ENCODE data around the gene LTK.

Gene LTK

GRCh38 chr15:41536866-41537265 is 23.2 kb upstream of the LTK start:
- DNase-seq (ENCODE audit: low read depth, low spot score), result no peak
- no peak overlapping the region for H3K4me3 ChIP-seq (ENCODE audit: low read length)

- no peak for DNase-seq (ENCODE audit: low read depth, low spot score)
Observed at GRCh38 chr15:41535544-41535943, 21.9 kb upstream of the LTK start.

GRCh38 chr15:41530363-41530956 is 16.8 kb upstream of the LTK start:
- H3K4me3 ChIP-seq (ENCODE audit: low read length), result no peak overlapping the region
- DNase-seq (ENCODE audit: low read depth, low spot score), result no peak

More at GRCh38 chr15:41535544-41535943, 21.9 kb upstream of the LTK start:
- H3K4me3 ChIP-seq (ENCODE audit: low read length), result no peak overlapping the region

- DNase-seq (ENCODE audit: low read depth, low spot score), result no peak
- no peak overlapping the region for H3K4me3 ChIP-seq (ENCODE audit: low read length)
Observed at GRCh38 chr15:41523097-41523496, 9.5 kb upstream of the LTK start.

GRCh38 chr15:41521614-41522013 is 8.0 kb upstream of the LTK start:
- no peak for DNase-seq (ENCODE audit: low read depth, low spot score)

GRCh38 chr15:41520636-41521035 is 7.0 kb upstream of the LTK start:
- no peak for DNase-seq (ENCODE audit: low read depth, low spot score)
- H3K4me3 ChIP-seq (ENCODE audit: low read length), result no peak overlapping the region

More at GRCh38 chr15:41521614-41522013, 8.0 kb upstream of the LTK start:
- H3K4me3 ChIP-seq (ENCODE audit: low read length), result no peak overlapping the region

GRCh38 chr15:41517895-41518449 is 4.3 kb upstream of the LTK start:
- no peak for DNase-seq (ENCODE audit: low read depth, low spot score)
- H3K4me3 ChIP-seq (ENCODE audit: low read length), result no peak overlapping the region

- DNase-seq (ENCODE audit: low read depth, low spot score), result no peak
- H3K4me3 ChIP-seq (ENCODE audit: low read length), result no peak overlapping the region
Observed at GRCh38 chr15:41512940-41513505, 604 bp downstream of the LTK start.

GRCh38 chr15:41512512-41512939 is 1.1 kb downstream of the LTK start:
- no peak overlapping the region for H3K4me3 ChIP-seq (ENCODE audit: low read length)

GRCh38 chr15:41511899-41512369 is 1.7 kb downstream of the LTK start:
- no peak for DNase-seq (ENCODE audit: low read depth, low spot score)
- H3K4me3 ChIP-seq (ENCODE audit: low read length), result no peak overlapping the region

More at GRCh38 chr15:41512512-41512939, 1.1 kb downstream of the LTK start:
- DNase-seq (ENCODE audit: low read depth, low spot score), result no peak

GRCh38 chr15:41511331-41511898 is 2.2 kb downstream of the LTK start:
- DNase-seq (ENCODE audit: low read depth, low spot score), result no peak
- H3K4me3 ChIP-seq (ENCODE audit: low read length), result no peak overlapping the region

- no peak overlapping the region for H3K4me3 ChIP-seq (ENCODE audit: low read length)
- DNase-seq (ENCODE audit: low read depth, low spot score), result no peak
Observed at GRCh38 chr15:41510728-41511127, 2.9 kb downstream of the LTK start.

- no peak overlapping the region for H3K4me3 ChIP-seq (ENCODE audit: low read length)
- DNase-seq (ENCODE audit: low read depth, low spot score), result no peak
Observed at GRCh38 chr15:41507820-41508290, 5.8 kb downstream of the LTK start.

GRCh38 chr15:41506796-41507341 is 6.8 kb downstream of the LTK start:
- DNase-seq (ENCODE audit: low read depth, low spot score), result no peak
- H3K4me3 ChIP-seq (ENCODE audit: low read length), result no peak overlapping the region

- H3K4me3 ChIP-seq (ENCODE audit: low read length), result no peak overlapping the region
- no peak for DNase-seq (ENCODE audit: low read depth, low spot score)
Observed at GRCh38 chr15:41505776-41506175, 7.9 kb downstream of the LTK start.

GRCh38 chr15:41504751-41505492 is 8.7 kb downstream of the LTK start:
- no peak overlapping the region for H3K4me3 ChIP-seq (ENCODE audit: low read length)
- no peak for DNase-seq (ENCODE audit: low read depth, low spot score)

- no peak overlapping the region for H3K4me3 ChIP-seq (ENCODE audit: low read length)
Observed at GRCh38 chr15:41503669-41504010, 10.0 kb downstream of the LTK start.

GRCh38 chr15:41502795-41503668 is 10.6 kb downstream of the LTK start:
- no peak overlapping the region for H3K4me3 ChIP-seq (ENCODE audit: low read length)
- no peak for DNase-seq (ENCODE audit: low read depth, low spot score)

More at GRCh38 chr15:41503669-41504010, 10.0 kb downstream of the LTK start:
- no peak for DNase-seq (ENCODE audit: low read depth, low spot score)
